Measurements from ENCODE around the gene ISM1. TPM values are rescaled to one million over a fixed set of nuclear protein-coding genes. Genes with fewer than 3 reads are reported as not detected.

Gene ISM1
- polyA plus RNA-seq, 3 donors: not detected

- H3K79me2 ChIP-seq (ENCODE audit: insufficient read depth, low read length): no peaks in the 10 kb centered on the region
- 85% methylated on average over 2 of the region's 5 CpGs for WGBS (ENCODE audit: insufficient coverage)
- no peak overlapping the region for H3K27ac Mint-ChIP-seq
- no peak overlapping the region for H3K4me3 Mint-ChIP-seq
- H3K4me2 ChIP-seq (replicated peaks; ENCODE audit: extremely low read depth, low read length, poor library complexity, severe bottlenecking): no peak overlapping the region
- intact Hi-C loops (cut with micrococcal nuclease): no loop called here
- H3K27me3 ChIP-seq (ENCODE audit: control insufficient read depth in 2 of 2, insufficient read depth in 2 of 2, low read length in 2 of 2): no peaks in the 10 kb centered on the region
- no peaks in the 10 kb centered on the region for H3K4me1 Mint-ChIP-seq
- H3K27me3 Mint-ChIP-seq (ENCODE audit: low read depth in 3 of 3): peaks cover 0 to 1% (median 0%) of the 10 kb centered on the region in 3 donors
- H3K27ac ChIP-seq (ENCODE audit: low read depth in 1 of 2, low read length in 2 of 2): no peak overlapping the region
- no peaks in the 10 kb centered on the region for H3K36me3 ChIP-seq (replicated peaks in 1 of 2; ENCODE audit: control insufficient read depth in 1 of 2, insufficient read depth in 2 of 2, low read length in 2 of 2)
- H3K9me3 Mint-ChIP-seq: peaks cover 0 to 5% (median 2%) of the 10 kb centered on the region in 7 donors
- no peaks in the 10 kb centered on the region for H3K9me3 ChIP-seq (replicated peaks in 1 of 2; ENCODE audit: control insufficient read depth in 1 of 2, insufficient read depth in 1 of 2, low read length in 2 of 2)
- TF ChIP-seq, protein P1, sequence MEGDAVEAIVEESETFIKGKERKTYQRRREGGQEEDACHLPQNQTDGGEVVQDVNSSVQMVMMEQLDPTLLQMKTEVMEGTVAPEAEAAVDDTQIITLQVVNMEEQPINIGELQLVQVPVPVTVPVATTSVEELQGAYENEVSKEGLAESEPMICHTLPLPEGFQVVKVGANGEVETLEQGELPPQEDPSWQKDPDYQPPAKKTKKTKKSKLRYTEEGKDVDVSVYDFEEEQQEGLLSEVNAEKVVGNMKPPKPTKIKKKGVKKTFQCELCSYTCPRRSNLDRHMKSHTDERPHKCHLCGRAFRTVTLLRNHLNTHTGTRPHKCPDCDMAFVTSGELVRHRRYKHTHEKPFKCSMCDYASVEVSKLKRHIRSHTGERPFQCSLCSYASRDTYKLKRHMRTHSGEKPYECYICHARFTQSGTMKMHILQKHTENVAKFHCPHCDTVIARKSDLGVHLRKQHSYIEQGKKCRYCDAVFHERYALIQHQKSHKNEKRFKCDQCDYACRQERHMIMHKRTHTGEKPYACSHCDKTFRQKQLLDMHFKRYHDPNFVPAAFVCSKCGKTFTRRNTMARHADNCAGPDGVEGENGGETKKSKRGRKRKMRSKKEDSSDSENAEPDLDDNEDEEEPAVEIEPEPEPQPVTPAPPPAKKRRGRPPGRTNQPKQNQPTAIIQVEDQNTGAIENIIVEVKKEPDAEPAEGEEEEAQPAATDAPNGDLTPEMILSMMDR (IDR thresholded peaks at IDR 0.05): no peak
- no peaks in the 10 kb centered on the region for H4K20me1 ChIP-seq (ENCODE audit: insufficient read depth, low read length)
- H3K9ac ChIP-seq (ENCODE audit: insufficient read depth, low read length, poor library complexity, severe bottlenecking): no peak overlapping the region
- H2AFZ ChIP-seq (ENCODE audit: insufficient read depth, low read depth, low read length, poor library complexity, severe bottlenecking): no peak overlapping the region
- H3K36me3 Mint-ChIP-seq: no peaks in the 10 kb centered on the region
- DNase-seq: no peak
- H3K4me3 ChIP-seq (replicated peaks in 1 of 3; ENCODE audit: low read depth in 2 of 3, low read length in 3 of 3): no peak overlapping the region
- H3K4me1 ChIP-seq (ENCODE audit: control insufficient read depth in 1 of 2, insufficient read depth in 2 of 2, low read length in 2 of 2): no peaks in the 10 kb centered on the region
These were observed 92.1 kb downstream of the ISM1 start for GRCh38 chr20:13313201-13313600.

- no peak overlapping the region for H3K4me3 ChIP-seq (replicated peaks in 1 of 3; ENCODE audit: low read depth in 2 of 3, low read length in 3 of 3)
- Mint-ChIP-seq H3K9me3 (peaks cover 0 to 5% (median 2%) of the 10 kb centered on the region in 7 donors), H3K27ac (no peak overlapping the region), H3K27me3 (ENCODE audit: low read depth in 3 of 3) (no peaks in the 10 kb centered on the region), H3K4me3 (no peak overlapping the region), H3K36me3 (no peaks in the 10 kb centered on the region), H3K4me1 (no peaks in the 10 kb centered on the region)
- no peaks in the 10 kb centered on the region for H4K20me1 ChIP-seq (ENCODE audit: insufficient read depth, low read length)
- intact Hi-C loops (cut with micrococcal nuclease): no loop called here
- TF ChIP-seq, protein P1 (IDR thresholded peaks at IDR 0.05): no peak
- WGBS (ENCODE audit: insufficient coverage): no CpG with 5 or more reads among the region's 1 CpG
- no peaks in the 10 kb centered on the region for H3K9me3 ChIP-seq (replicated peaks in 1 of 2; ENCODE audit: control insufficient read depth in 1 of 2, insufficient read depth in 1 of 2, low read length in 2 of 2)
- no peaks in the 10 kb centered on the region for H3K36me3 ChIP-seq (replicated peaks in 1 of 2; ENCODE audit: control insufficient read depth in 1 of 2, insufficient read depth in 2 of 2, low read length in 2 of 2)
- no peak overlapping the region for H3K9ac ChIP-seq (ENCODE audit: insufficient read depth, low read length, poor library complexity, severe bottlenecking)
- H3K27me3 ChIP-seq (ENCODE audit: control insufficient read depth in 2 of 2, insufficient read depth in 2 of 2, low read length in 2 of 2): no peaks in the 10 kb centered on the region
- no peak for DNase-seq
- no peaks in the 10 kb centered on the region for H3K4me1 ChIP-seq (ENCODE audit: control insufficient read depth in 1 of 2, insufficient read depth in 2 of 2, low read length in 2 of 2)
- H3K4me2 ChIP-seq (replicated peaks; ENCODE audit: extremely low read depth, low read length, poor library complexity, severe bottlenecking): no peak overlapping the region
- no peak overlapping the region for H3K27ac ChIP-seq (ENCODE audit: low read depth in 1 of 2, low read length in 2 of 2)
- H2AFZ ChIP-seq (ENCODE audit: insufficient read depth, low read depth, low read length, poor library complexity, severe bottlenecking): no peak overlapping the region
- no peaks in the 10 kb centered on the region for H3K79me2 ChIP-seq (ENCODE audit: insufficient read depth, low read length)
These were observed 96.4 kb downstream of the ISM1 start for GRCh38 chr20:13317439-13317838.
